Fibroblast of lung (primary cell): ENCODE results near the gene XYLT1.

ENCODE experiments used
- CTCF ChIP-seq, 2 donors: IDR thresholded peaks in 1 of 2; conservative IDR thresholded peaks in 1 of 2; 1 replicate in 1 of 2; 2 replicates in 1 of 2; pipeline ENCODE4 v1.5.1; 2011 to 2012; ENCODE audit warnings: low read length in 2 of 2, control low read depth in 1 of 2, inconsistent platforms in 1 of 2, low read depth in 1 of 2, mild to moderate bottlenecking in 1 of 2
- EZH2 ChIP-seq: IDR thresholded peaks from 2 replicates; pipeline ENCODE4 v1.5.1; 2012; ENCODE audit warnings: low read length, control low read depth, mild to moderate bottlenecking; ENCODE audit errors: missing control alignments

GRCh38 chr16:17312094-17312710, 158.6 kb downstream of the XYLT1 start:
- TF ChIP-seq CTCF (conservative IDR thresholded peaks at IDR 0.05 in 1 of 2, IDR thresholded peaks at IDR 0.05 in 1 of 2; ENCODE audit: low read depth in 1 of 2, low read length in 2 of 2), result no peak
- no peak for TF ChIP-seq EZH2
